Measurements from ENCODE around the gene DCN. TPM values are rescaled to one million over a fixed set of nuclear protein-coding genes. Genes with fewer than 3 reads are reported as not detected.
"Not testable (repeated sequence)": the region's sequence is repeated elsewhere in the genome, so short reads cannot be mapped to it uniquely, and the experiment has no call there.

DCN gene, protein sequence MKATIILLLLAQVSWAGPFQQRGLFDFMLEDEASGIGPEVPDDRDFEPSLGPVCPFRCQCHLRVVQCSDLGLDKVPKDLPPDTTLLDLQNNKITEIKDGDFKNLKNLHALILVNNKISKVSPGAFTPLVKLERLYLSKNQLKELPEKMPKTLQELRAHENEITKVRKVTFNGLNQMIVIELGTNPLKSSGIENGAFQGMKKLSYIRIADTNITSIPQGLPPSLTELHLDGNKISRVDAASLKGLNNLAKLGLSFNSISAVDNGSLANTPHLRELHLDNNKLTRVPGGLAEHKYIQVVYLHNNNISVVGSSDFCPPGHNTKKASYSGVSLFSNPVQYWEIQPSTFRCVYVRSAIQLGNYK
- total RNA-seq: 4.3 and 35.6 TPM in 2 replicates

DNA sequence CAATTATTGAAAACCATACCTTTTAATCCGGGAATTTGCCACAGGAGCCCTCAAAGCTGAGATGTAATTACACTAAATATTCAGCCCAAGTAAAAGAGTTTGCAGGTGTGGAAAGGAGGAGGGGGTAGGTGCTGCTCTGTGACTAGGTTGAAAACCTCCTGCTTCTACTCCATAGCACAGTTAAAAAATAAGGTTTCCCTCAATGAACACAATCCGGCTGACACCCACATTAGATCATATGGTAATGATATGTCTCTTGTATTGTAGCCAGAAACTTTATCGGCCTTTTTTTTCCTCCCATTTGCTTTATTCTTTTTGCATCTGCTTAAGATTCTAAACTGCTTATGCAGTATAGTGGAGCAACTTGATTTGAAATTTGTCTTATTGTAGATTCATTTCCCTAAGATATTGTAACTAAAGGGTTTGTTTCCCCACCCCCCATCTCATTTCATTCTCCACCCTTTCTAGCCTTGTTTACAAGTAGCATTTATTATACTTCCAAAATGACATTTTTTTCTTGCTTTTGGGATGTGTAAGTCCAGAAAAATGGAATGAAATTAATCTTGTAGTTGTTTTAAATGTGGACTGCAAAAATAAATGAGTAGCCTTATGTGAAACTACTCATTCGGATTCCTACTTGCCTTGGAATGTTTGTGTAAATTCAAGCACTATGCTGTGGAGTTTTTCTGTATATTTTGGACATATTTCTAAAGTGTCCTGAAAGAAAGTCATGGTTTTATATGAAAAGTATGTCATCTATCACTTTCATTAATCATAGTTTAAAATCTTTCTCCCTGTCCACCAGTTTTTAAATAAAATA, at the start of gene DCN:
TSS of gene DCN (minus strand) at position 182 of the 820 bp plus-strand sequence. CDS start 4,265 bp downstream, outside the sequence.
- DNase-seq: no peak

DNA sequence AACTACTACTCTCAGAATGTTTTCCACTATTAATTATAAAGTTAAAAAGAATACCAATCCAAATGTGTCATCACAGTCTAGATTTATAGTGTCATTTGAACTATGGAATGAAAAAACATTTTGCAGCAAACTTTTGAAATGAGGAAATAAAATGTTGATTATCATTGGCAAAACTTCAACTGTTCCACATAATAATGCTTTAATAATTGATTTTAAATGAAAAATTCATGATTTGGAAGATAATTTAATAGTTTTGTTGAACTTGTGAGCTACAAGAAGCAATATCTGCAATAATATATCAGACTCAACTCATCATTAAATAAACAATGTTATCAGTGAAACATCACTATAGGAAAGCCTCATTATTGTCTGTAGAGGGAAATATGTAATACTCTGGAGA, 48.2 kb upstream of the DCN start:
- no peak for DNase-seq

DNA sequence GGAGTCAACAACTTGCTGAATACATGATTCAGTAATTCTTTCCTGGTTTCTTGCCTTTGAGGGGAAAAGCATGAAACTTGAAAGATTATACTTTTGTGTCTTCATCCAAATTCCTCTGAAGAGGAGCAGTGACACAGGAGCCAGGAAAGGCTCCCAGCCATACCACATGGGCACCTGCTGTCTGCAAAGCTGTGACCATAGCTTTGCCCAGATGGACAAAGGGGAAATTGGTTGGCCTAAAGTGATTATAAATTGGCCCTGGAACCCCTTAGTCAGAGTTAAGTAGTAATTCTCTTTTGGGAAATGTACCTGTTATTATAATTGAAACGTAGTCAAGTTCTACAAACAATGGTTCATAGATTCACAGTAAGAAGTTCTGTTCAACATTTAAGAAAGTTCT, 44.3 kb upstream of the DCN start:
- no peak for DNase-seq

DNA sequence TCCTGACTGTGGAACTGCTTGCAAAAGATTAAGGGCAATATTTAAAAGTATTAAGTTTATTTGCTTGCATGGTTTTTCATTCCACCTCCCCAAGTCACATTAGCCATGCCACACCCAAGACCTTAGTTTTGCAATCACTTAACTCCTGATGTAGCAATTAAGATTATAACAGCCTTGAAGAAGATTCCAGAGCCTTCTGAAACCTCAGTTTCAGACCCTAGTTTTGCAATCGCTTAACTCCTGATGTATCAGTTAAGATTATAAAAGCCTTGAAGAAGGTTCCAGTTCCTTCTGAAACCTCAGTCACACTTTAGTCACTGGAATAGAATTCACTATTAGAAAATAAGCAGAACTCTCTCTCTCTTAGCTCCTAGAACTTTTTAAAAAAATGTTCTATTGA, 42.7 kb upstream of the DCN start:
- DNase-seq: no peak

DNA sequence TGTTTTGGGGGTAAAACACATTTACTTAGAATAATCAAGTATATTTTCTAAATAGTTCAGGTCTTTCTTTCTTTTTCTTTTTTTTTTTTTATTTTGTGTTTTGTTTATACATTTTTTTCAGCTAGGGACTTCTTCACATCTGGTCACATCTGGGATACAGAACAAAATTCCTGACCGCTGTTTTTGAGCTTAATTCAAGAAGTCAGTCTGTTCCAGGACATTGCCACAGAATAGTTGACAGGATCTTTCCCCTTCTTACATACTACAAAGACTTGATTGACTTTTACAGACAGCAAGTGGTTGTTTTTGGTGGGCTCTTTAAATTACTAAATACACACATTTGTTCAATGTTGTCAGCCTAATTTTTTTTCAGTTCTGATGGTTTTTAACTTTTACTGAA, 41.8 kb upstream of the DCN start:
- no peak for DNase-seq

DNA sequence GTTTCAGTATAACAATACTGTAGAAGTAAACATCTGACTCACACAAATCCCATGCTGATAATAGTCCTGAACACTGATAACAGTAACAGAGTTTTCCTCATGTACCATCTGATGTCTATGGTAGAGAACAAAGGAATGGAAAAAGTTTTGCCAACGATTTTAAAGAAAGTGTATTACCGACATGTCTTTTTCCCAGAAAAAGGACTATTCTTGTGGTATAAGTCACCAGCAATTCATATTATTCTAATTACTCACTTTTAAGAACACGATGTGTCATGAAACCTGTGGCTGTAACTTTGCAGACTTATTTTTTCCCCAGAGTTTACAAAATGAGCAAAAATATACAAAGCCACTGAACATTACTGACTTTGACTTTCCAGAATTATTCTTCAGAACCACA, 40.1 kb upstream of the DCN start:
- DNase-seq: no peak

DNA sequence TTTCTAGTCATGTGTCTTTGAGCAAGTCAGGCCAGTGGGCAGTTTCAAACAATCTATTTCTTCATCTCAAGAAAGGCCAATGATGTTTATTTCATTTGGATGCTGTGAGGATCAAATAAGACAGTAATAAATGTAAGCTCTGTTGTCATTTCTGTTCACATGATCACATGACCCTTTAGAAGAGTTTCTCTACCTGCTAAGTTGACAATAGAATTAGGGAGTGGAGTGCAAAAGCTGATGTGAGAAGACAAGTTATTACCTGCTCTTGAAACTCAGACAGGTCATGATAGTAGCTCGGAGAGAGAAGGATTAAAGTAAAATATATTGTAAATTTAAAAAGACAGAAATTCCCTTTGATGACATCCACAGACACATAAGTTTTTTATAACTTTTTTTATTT, 37.3 kb upstream of the DCN start:
- DNase-seq: no peak

DNA sequence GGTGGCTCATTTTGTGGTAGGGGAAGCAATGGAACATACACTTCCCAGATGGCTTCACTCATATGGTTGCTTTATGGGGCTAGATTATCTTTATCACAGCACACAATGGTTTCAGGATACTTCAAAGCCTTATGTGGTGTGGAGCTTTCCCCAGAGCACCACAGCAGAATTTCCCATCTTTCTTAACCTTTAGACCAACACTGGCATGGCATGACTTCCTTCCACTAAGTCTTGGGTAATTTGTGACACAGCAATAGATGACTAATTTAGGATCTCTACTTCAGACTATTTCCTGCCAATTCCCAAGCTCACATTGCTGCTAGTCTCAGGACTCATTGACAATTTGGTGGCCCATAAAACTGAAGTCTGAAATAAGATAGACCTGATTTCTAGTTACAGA, 36.9 kb upstream of the DCN start:
- DNase-seq: no peak

DNA sequence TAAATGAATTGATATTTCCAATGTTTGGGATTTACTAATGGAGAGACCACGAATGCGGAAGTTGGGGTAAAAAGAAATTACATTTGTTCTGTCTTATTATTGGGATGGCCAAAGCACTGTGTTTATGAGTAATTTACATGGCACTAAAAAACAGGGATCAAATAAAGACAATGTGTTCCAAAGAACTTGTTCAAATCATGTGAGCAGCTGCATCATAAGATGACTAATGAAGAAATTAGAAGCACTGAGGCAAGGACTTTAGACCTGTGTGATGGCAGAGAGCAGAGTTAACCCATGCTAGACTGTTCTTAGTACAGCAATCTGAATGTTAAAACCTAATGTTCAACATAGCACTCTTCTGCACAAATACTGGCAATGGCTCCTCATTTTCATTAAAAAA, 34.3 kb upstream of the DCN start:
- DNase-seq: no peak

DNA sequence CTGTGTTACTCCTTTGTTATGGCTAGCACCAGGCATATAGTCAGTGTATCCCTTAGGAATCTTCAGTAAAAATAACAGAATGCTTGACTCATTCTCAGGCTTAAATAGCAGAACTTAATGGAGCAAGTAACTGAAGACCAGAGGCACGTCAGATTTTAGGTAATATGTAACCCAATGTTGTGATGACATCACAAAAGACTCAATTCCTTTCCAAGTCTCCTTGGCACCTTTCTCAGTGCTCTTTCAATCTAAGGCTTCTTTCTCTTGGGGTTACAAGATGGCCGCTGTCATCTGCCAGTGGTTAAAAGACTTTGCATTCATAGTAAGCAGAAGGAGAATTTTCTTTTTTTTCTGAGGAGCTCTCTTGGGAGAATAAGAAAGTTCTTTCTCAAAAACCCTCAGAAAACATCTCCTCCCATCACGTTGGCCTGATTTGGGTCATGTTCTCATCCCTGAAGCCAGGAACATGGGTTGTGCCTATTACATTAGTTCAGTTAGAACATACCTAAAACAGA, 33.4 kb upstream of the DCN start:
- DNase-seq: no peak

DNA sequence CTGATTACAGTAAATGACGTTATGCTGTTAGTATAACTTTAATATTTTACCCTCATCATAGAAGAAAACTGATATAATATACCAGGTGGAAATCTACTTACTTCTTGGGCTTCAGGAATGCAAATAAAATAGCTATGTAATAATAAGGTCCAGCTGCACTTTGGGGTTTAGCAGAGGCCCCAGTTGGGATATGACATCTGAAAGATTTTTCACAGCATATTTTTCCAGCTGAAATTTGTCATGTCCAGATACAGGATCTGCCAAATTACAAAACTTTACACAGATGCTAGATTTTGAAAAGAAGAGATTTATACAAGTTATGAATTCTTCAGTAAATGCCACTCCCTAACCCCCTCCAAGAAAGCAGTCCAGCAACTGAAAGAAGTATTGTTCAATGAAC, 29.2 kb upstream of the DCN start:
- DNase-seq: no peak

DNA sequence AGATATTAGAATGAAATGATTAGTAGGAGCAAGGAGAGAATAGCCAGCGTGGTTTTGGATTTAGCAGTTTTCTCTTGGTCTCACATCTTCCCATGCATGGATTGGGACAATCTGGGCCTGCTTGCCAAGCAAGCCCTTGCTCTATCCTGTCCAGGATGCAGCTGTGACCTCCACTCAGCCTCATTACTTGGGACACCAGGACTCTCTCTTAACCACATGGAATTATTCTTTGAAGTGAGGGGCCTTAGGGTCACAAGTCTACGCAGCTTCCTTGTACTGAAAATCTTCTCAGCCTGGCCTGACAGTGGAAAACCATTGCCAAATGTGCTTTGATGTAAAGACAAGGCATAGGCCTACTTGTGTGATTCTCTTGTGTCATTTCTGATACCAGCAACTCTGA, 28.0 kb upstream of the DCN start:
- DNase-seq: no peak

DNA sequence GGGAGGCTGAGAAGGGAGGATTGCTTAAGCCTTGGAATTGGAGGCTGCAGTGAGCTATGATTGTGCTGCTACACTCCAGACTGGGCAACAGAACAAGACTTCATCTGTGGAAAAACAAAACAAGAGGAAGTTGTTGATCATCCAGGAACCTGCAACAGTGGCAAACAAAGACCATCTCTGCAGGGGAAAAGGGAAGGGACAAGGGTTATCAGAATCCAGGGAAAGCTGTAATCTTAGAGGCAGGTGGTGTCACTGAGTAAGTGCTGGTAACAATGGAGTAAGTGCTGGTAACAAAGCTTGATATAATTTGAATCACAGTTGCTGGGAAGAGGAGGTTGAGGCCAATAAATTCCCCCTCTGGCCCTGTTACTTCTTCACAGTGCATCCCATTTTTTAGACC, 27.5 kb upstream of the DCN start:
- DNase-seq: no peak

DNA sequence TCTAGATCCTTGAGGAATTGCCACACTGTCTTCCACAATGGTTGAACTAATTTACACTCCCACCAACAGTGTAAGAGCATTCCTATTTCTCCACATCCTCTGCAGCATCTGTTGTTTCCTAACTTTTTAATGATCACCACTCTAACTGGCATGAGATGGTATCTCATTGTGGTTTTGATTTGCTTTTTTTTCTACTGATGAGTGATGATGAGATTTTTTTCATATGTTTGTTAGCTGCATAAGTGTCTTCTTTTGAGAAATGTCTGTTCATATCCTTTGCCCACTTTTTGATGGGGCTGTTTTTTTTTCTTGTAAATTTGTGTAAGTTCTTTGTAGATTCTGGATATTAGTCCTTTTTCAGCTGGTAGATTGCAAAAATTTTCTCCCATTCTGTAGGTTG, 24.7 kb upstream of the DCN start:
- DNase-seq: not testable (repeated sequence)

DNA sequence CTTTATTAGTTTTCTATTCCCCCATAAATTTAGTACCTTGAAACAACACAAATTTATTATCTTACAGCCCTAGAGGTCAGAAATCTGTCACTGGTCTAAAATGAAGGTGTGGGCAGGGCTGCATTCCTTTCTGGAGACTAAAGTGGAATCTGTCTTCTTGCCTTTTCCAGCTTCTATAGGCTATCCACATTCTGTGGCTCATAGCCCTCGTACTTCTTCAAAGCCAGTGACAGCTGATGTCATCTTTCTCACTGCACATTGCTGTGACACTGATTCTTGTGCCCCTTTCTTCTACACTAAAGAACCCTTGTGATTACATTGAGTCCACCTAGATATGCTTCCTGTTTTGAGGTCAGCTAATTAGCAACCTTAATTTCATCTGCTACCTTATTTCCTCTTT, 23.2 kb upstream of the DCN start:
- no peak for DNase-seq

DNA sequence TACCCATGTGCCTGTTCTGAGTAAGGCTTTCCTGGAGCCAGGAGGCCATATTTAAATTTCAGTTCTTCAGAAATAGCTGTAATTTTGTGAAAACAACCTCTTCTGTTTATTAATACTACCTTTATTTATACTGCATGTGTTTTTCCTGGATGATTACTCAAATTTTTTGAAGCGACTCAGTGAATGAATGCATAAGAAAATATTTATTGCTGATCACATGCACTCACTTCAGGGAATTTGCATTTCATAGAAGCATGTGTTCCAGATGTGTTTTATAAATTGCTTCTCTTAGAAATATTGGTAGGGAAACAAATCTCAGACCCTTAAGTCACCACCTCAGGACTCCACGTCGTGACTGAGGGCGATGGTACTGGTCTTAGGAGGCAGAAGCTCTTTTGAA, 21.8 kb upstream of the DCN start:
- no peak for DNase-seq

DNA sequence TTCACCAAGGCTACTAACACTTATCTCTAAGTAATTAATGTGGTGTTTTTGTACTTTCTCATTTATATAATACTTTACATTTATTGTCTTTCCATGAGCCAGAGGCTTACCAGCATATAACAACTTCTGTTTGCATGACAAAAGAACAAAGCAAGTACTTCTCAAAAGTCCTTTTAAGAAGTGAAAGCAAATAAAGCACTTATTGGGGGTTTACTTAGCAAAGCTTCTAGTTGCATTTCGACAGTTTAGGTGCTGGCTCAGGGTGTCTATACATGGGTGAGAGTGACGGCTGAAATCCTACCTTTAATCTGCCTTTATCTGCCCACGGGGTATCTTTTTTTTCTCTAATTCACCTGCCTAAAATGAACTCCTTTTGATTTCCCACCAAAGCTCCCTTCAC, 21.0 kb upstream of the DCN start:
- no peak for DNase-seq

DNA sequence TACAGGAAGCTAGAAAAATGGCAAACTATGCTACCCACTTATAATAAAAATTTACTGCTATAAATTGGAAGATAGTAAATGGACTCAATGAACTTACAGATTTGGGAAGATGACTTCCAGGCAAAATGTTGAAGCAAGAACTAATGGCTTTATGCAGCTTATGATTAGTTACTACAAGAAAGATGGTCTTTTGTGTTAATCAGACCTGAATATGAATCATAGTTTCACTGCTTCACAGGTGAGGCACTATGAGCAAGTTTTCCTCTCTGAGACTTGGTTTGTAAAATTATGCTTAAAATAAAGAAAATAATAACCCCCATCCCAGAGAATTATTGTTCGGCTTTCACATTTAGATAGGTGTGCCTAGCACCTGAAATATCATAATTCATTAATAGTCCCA, 19.8 kb upstream of the DCN start:
- no peak for DNase-seq

DNA sequence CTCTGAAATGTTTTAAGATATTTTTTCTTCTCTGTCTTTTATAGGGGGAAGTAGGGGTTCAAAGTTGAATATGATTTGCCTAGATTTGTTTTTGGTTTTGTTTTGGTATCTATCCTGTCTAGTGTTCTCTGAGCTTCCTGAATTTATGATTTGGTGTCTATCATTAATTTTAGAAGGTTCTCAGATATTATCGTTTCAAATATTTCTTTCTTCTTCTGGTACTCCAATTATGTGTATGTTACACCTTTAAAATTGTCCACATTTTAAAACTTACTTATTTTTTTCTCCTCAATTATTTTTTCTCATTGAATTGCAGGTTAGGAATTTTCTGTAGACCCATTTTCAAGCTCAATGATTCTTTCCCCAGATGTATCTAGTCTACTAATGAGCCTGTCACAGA, 13.8 kb upstream of the DCN start:
- no peak for DNase-seq

DNA sequence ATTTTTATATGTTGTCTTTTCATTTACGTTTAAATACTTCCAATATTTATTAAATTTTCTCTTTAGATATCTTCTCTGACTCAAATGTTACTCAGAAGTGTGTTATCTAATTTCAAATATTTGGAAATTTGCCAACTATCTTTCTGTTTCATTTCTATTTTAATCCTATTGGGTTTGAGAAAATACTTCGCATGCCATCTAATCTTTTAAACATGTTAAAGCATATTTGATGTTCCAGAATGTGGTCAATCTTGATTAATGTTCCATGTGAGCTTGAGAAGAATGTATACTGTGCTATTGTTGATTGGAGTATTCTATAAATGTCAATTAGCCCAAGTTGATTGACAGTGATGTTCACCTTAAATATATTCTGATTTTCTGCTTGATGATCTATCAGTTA, 11.9 kb upstream of the DCN start:
- no peak for DNase-seq

DNA sequence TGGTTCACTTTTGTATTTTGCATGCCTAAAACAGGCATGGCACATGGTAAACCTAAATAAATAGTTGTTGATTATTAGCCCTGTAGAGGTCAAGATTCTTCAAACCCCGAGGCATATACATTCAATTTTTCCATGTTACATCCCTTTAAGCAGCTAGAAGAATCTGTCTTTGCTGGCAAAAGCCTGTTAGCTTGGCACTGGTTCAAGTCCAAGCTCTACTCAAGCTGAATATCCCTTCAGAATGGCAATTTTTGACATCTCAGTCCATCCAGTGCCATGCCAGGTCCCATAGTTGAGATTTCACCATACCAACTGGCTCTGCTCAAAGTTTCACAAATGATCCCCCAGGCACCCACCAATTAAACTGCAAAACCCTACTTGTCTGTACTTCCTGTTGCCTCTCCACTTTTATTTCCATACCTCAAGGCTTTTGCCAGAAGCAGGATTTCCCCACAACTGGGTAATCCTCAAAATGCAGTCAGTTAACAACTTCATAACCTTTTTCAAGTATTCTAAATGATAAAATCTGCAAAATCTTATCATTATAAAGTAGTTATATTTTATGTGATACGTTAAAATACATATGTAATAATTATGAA, 9.0 kb upstream of the DCN start:
- DNase-seq: no peak

DNA sequence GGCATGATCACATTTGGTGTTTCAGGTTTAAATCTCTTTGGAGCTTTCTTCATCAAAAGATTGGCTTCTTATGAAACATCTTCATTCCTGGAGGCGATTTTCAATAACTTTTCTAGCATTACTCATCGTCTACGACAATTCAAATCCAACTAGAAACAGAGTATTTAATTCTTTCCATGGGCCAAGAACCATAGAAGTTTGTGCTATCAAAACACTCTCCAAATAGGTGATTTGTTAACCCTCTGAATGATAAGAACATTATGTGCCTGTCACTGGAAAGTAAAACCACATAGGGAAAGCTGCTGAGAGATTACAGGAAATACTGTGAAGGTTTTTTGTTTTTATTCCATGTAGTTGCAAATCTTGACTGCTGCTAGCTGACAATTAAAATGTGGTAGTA, 6.9 kb upstream of the DCN start:
- no peak for DNase-seq

DNA sequence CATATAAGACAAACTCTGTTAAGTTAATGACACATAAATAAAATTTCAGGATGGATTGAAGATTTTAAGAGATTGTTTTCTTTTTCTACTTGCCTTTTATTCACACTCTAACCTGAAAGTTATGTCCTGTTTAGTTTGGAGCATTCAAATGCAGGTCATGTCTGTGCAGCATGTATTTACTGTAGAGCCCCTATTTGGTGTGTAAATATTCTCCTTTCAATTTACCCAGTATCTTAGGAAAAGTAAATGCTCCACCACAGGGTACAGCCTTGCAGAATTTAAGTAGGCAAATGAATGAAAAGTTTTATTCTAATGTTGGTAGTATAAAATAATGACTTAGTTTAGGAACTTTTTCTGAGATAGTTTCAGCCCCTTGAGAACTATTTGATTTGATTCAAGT, 6.2 kb upstream of the DCN start:
- DNase-seq: no peak

DNA sequence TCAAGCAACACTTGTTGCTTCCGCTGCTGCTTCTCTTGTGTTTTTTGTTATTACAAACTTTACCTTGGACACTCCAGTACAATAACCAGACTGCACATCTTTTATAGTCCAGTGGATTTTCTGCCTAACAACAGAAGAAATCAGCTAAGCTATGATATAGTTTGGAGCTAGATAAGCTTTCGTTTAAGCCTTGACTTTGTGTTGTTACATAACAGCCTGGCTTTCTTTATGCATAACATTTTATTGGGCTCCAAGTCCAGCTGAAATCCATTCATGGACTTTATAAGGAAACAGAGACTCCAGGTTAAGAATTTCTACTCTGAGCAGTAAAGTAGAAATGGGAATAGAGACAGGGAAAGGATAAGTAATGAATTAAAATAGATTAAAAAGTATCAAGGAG, 3.5 kb upstream of the DCN start:
- no peak for DNase-seq
